ENCODE results near the gene HAND1. TPM values are rescaled to one million over a fixed set of nuclear protein-coding genes. Genes with fewer than 3 reads are reported as not detected.

The HAND1 gene
- total RNA-seq, 1 donor from 2014 or later = not detected

- DNase-seq (ENCODE audit: low spot score) = no peak
Measured at GRCh38 chr5:154506049-154506715, 28.2 kb upstream of the HAND1 start.

- no peak for DNase-seq (ENCODE audit: low spot score)
Measured at GRCh38 chr5:154505567-154505966, 27.5 kb upstream of the HAND1 start.

- DNase-seq (ENCODE audit: low spot score) = no peak
Measured at GRCh38 chr5:154503698-154504039, 25.6 kb upstream of the HAND1 start.

GRCh38 chr5:154502180-154502579 lies 24.2 kb upstream of the HAND1 start:
- DNase-seq (ENCODE audit: low spot score) = no peak

GRCh38 chr5:154501566-154501965 lies 23.5 kb upstream of the HAND1 start:
- no peak for DNase-seq (ENCODE audit: low spot score)

- DNase-seq (ENCODE audit: low spot score) = no peak
Measured at GRCh38 chr5:154498994-154499393, 21.0 kb upstream of the HAND1 start.

GRCh38 chr5:154498591-154498990 lies 20.6 kb upstream of the HAND1 start:
- DNase-seq (ENCODE audit: low spot score) = no peak

- DNase-seq (ENCODE audit: low spot score) = no peak
Measured at GRCh38 chr5:154494036-154494435, 16.0 kb upstream of the HAND1 start.

GRCh38 chr5:154493274-154493673 lies 15.2 kb upstream of the HAND1 start:
- DNase-seq (ENCODE audit: low spot score) = no peak

GRCh38 chr5:154491941-154492340 lies 13.9 kb upstream of the HAND1 start:
- DNase-seq (ENCODE audit: low spot score) = no peak

- DNase-seq (ENCODE audit: low spot score) = no peak
Measured at GRCh38 chr5:154487541-154487940, 9.5 kb upstream of the HAND1 start.

- no peak for DNase-seq (ENCODE audit: low spot score)
Measured at GRCh38 chr5:154486427-154486866, 8.4 kb upstream of the HAND1 start.

GRCh38 chr5:154485850-154486426 lies 7.9 kb upstream of the HAND1 start:
- DNase-seq (ENCODE audit: low spot score) = no peak

GRCh38 chr5:154485096-154485491 lies 7.1 kb upstream of the HAND1 start:
- DNase-seq (ENCODE audit: low spot score) = no peak

- no peak for DNase-seq (ENCODE audit: low spot score)
Measured at GRCh38 chr5:154484393-154485095, 6.5 kb upstream of the HAND1 start.

- no peak for DNase-seq (ENCODE audit: low spot score)
Measured at GRCh38 chr5:154483654-154484392, 5.8 kb upstream of the HAND1 start.

- DNase-seq (ENCODE audit: low spot score) = no peak
Measured at GRCh38 chr5:154482528-154483449, 4.8 kb upstream of the HAND1 start.

- no peak for DNase-seq (ENCODE audit: low spot score)
Measured at GRCh38 chr5:154481584-154482381, 3.8 kb upstream of the HAND1 start.

- DNase-seq (ENCODE audit: low spot score) = no peak
Measured at GRCh38 chr5:154480847-154481246, 2.8 kb upstream of the HAND1 start.

Data from mesenteric fat pad (tissue), 1 donor.